Measurements from ENCODE around the gene LIPA.
"Not testable (repeated sequence)": the region's sequence is repeated elsewhere in the genome, so short reads cannot be mapped to it uniquely, and the experiment has no call there.

The LIPA gene

DNA sequence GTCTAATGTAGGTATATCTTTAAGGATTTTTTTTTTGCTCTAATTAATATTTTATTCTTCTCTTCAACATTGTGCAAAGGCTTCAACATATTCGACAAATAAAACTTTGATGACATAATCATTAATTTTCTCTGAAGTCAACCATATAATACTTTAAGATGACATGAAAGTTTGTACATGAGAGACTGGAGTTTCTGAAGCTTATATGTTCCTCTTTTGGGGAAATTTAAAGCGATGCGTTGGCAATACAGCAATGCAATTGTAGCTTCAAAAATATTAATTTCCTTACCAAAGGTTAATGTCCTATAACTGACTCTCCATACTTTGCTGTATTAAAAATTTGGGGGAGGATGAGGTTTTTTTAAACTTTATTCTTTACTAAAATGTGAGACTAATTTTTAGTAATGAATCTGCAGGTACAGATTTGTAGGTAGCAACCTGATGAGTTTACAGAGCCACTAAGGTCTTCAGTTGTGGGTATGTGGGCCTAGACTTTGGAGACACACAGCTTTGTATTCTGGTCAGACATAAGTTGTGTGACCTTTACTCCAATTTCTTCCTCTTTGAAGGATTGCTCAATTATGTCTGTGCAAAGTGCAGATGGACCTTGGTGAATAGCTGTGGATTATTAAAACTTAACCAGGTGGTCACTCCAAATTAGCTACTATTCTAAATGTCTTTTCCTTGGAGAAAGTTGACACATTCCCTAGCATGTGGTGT lies 18.0 kb upstream of the LIPA start:
- DNase-seq, result no peak

- DNase-seq, result no peak
Measured at GRCh38 chr10:89266721-89267453, 15.3 kb upstream of the LIPA start.

- no peak for DNase-seq
Measured at GRCh38 chr10:89263531-89263930, 12.0 kb upstream of the LIPA start.

- DNase-seq, result no peak
Measured at GRCh38 chr10:89263091-89263490, 11.5 kb upstream of the LIPA start.

DNA sequence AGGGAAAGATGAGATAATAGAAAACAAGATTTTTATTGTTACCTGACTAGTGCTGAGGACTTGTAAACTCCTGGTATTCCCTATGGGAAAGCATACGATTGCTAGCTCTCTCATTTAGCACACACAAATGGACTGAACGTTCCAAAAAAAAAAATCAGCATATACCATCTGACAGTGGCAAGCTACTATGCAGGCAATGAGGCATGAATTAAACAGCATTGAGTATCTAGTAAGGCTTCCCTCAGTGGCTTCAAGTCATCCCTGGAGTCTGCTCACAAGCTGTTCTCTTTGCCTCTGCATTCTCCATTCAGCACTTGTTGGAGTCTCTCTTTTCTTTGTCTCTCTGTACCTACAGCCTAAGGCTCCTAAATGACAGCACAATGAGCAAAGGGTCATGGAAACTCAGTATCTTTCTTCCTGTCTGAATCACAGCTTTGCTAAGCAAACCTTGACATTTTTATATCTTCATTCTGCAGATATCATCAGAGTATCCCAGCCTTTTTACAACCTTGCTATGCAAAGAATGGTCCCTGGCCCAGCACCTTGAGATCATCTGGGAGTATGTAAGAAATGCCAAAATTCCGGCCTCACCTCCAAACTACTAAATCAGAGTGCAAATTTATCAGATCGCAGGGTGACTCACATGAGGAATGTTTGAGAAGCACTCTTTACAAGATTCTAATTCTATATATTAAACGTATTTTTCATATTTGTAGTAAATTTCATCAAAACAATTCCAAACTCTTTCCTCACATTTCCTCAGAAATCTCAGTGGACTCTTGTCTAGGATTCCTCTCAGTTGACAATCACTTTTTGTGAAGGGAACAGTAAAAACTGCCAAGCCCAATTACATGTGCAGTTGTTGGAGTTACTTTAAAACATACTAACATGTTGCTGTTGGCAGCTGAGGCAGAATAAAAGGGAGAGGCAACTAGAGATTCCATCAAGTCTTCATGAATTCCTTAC lies 10.8 kb upstream of the LIPA start:
- no peak for DNase-seq

GRCh38 chr10:89258881-89259280 lies 7.3 kb upstream of the LIPA start:
- no peak for DNase-seq

- no peak for DNase-seq
Measured at GRCh38 chr10:89257581-89257980, 6.0 kb upstream of the LIPA start.

- no peak for DNase-seq
Measured at GRCh38 chr10:89256962-89257361, 5.4 kb upstream of the LIPA start.

DNA sequence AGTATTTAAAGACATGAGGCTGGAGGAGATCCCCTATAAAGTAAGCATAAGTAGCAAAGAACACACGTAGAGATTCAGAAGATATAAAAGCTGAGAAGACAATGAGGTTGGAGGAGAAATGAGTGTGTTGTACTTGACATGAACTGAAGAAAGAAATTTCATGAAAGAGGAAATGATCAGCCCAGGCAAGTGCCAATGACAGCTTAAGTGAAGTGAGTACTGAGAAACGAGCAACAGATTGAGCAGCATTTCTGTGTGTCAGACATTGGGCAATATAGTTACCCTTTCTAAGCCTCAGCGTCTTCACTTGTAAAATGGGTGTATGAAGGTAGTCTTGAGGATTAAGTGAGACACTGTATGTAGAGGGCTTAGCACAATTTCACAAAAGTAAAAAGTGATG lies 4.8 kb upstream of the LIPA start:
- DNase-seq, result no peak

- DNase-seq, result no peak
Measured at GRCh38 chr10:89255793-89256192, 4.2 kb upstream of the LIPA start.

GRCh38 chr10:89255091-89255579 lies 3.6 kb upstream of the LIPA start:
- not testable (repeated sequence) for DNase-seq

- no peak for DNase-seq
Measured at GRCh38 chr10:89252225-89252585, 630 bp upstream of the LIPA start.

DNA sequence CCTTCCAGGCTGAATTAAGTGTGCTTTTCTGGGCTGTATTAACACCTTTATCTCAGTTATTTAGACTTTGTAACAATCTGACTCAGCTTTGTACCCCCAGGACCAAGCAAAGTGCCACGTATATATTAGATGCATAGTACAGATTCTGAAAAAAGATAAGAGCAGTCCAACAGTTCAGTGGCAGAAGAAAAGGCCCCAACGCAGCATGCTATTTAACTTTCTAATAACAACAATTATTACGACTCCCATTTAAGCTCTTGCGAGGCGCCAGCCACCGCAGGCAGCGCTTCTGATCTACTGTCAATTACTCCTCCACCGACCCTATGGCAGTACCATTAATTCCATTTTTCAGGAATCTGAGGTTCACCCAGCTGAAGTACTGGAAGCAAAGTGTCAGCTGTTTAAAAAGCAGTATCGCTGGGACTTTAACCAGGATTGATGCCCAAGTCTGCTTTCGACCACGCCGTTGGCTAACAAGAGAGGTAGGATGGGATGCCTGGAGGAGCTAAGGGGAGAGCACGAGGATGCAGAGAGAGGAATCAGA lies 638 bp downstream of the LIPA start:
- DNase-seq, result no peak

- no peak for DNase-seq
Measured at GRCh38 chr10:89248990-89249389, 2.6 kb downstream of the LIPA start.

DNA sequence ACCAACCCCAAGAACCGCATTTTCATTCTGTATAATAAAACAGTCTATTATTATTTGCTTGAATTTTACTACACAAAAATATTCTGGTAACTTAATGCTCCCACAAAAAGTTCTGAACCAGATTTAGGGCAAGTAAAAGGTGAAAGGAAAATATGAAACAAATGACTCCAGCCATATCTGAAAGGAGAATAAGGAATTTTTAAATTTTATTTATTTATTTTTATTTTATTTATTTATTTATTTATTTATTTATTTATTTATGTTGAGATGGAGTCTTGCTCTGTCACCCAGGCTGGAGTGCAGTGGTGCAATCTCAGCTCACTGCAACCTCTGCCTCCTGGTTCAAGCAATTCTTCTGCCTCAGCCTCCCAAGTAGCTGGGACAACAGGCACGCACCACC lies 4.0 kb downstream of the LIPA start:
- not testable (repeated sequence) for DNase-seq

GRCh38 chr10:89245802-89246201 lies 5.8 kb downstream of the LIPA start:
- DNase-seq, result no peak

DNA sequence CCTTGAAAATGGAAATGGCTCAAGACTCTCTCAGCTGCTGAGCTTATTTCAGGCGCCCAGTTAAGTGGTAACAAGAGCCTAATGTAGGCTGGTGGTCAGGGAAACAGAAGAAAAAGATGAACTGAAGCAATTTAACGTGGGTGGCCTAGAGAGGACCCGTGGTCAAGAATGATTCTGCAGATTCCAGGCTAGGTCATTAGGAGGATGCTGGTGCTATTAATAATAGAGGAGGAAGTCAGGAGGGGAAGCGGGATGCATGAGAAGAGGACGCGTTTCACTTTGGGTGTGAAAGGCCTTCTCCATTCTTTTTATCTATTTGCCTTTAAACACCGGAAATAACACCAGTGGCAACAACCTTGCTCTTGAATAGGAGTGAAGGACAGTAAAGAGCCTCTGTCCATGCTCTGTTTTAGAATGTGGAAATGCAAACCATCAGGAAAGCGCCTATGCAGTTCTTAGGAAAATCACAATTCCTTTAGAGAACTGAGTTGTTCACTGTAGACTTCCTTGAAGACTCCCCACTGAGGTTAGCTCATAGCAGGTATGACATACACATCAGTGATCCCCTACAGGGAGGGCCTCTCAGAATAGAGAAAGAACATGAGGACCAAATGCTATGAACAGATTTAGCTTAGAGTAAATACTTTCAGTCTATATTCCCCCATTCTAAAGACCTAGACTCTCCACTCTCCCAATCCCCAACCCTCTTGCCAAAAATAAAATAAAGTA lies 8.6 kb downstream of the LIPA start:
- no peak for DNase-seq

DNA sequence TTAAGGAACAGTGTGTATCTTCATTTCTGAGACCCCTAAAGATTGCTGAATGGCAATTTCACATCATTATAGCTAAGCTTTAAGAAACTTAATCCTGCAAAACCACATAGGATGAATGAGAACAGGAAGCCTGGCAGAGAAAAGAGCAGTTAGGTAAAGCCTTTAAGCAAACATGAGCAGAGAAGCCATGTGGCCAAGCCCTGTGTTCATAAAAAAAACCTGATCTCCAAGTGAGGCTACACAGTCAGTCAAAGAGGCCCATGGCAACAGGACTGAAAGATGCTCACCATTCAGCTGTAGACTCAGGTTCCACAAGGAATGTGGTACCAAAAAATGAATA lies 9.3 kb downstream of the LIPA start:
- no peak for DNase-seq

GRCh38 chr10:89241486-89242344 lies 9.9 kb downstream of the LIPA start:
- no peak for DNase-seq

GRCh38 chr10:89241026-89241425 lies 10.5 kb downstream of the LIPA start:
- DNase-seq, result no peak

- DNase-seq, result no peak
Measured at GRCh38 chr10:89240519-89240918, 11.1 kb downstream of the LIPA start.

All from SW 1271 (cell line).